A375 (cell line): ENCODE measurements around the gene RPS29. TPM values are rescaled to one million over a fixed set of nuclear protein-coding genes. Genes with fewer than 3 reads are reported as not detected.

Experiments used
- small RNA-seq: library from RNA; depleted of rRNA; stranded (forward); fragments of <200 nt; gene quantifications from one replicate; pipeline ENCODE3, GENCODE V24; 2014
- total RNA-seq: library from RNA; depleted of rRNA; stranded (reverse); fragments of >200 nt; shearing (Covaris generic); gene quantifications from 2 replicates; pipeline ENCODE4 v1.2.3, GENCODE V29; 2014; rRNA removed

Gene RPS29
- total RNA-seq, result 1,204 and 1,314 TPM in 2 replicates

GRCh38 chr14:49585803-49586672, at the start of gene RPS29:
RPS29 (minus strand) TSS chr14:49586380; CDS start chr14:49586346, 34 bp downstream.

GRCh38 chr14:49634547-49635334, 48.6 kb upstream of the RPS29 start, which contains the start of gene DNAAF2:
DNAAF2 (minus strand) TSS chr14:49635244; CDS start chr14:49635149, 95 bp downstream.

GRCh38 chr14:49620182-49621113, 34.3 kb upstream of the RPS29 start, which contains the start of the genes MGAT2 and RPL36AL:
MGAT2 (plus strand) TSS chr14:49620799; CDS start chr14:49621269, 470 bp downstream.
RPL36AL (minus strand) TSS chr14:49620626; CDS start chr14:49619104, 1,522 bp downstream.

GRCh38 chr14:49598485-49599300, 12.5 kb upstream of the RPS29 start, which contains the start of gene LRR1:
LRR1 (plus strand) TSS chr14:49598940; CDS start chr14:49599021, 81 bp downstream.

Small RNAs within 50 kb of the gene (small RNA-seq; reads per million reads assigned to genes)
- not detected for gene AL139099.3
- not detected for gene AL139099.4
- gene RF00019, result not detected
- 0.13 reads per million for gene RNA5SP384

Other genes starting within 250 kb of the RPS29 start
- 23.2 and 25.0 TPM in 2 replicates for gene LRR1, start 12.6 kb upstream of the RPS29 start, total RNA-seq
- gene RPL36AL, start 34.2 kb upstream of the RPS29 start, total RNA-seq, result 290 and 329 TPM in 2 replicates
- 26.9 and 27.3 TPM in 2 replicates for gene MGAT2, start 34.4 kb upstream of the RPS29 start, total RNA-seq
- 12.9 and 17.6 TPM in 2 replicates for gene DNAAF2, start 48.9 kb upstream of the RPS29 start, total RNA-seq
- gene POLE2, start 101.8 kb upstream of the RPS29 start, total RNA-seq, result 11.4 and 13.8 TPM in 2 replicates
- 0.68 and 0.80 TPM in 2 replicates for gene KLHDC1, start 106.7 kb upstream of the RPS29 start, total RNA-seq
- 44.6 and 46.9 TPM in 2 replicates for gene KLHDC2, start 181.8 kb upstream of the RPS29 start, total RNA-seq